Natural killer cell (primary cell): ENCODE measurements around the gene PRKG1. TPM values are rescaled to one million over a fixed set of nuclear protein-coding genes. Genes with fewer than 3 reads are reported as not detected.

Source experiments
- ATAC-seq, 3 donors: fragments of 150-1000 bp in 2 of 3; fragments of 200-7000 bp in 1 of 3; cut with Tn5 transposase; 1 replicate in 1 of 3; 2 replicates in 2 of 3; pipeline ENCODE4 v1.10.0; 2021; ENCODE audit warnings: mild to moderate bottlenecking in 2 of 3, moderate library complexity in 2 of 3
- DNase-seq, 2 donors: peaks; one replicate each; pipeline versions ENCODE4 v3.0.0 to v3.0.0-alpha.2; 2013 to 2021; ENCODE audit warnings: mixed read lengths in 1 of 2
- H3K27ac ChIP-seq: one replicate; pipeline ENCODE4 v1.5.1; 2013; ENCODE audit warnings: mild to moderate bottlenecking, low read length
- H3K27me3 ChIP-seq: one replicate; pipeline ENCODE4 v1.6.1; 2013; ENCODE audit warnings: low read length; ENCODE audit not compliant: control insufficient read depth, insufficient read depth
- H3K36me3 ChIP-seq: one replicate; pipeline ENCODE4 v1.6.1; 2013; ENCODE audit warnings: low read length; ENCODE audit not compliant: control insufficient read depth, insufficient read depth
- H3K4me1 ChIP-seq: one replicate; pipeline ENCODE4 v1.6.1; 2013; ENCODE audit warnings: low read length; ENCODE audit not compliant: control insufficient read depth, insufficient read depth
- H3K4me3 ChIP-seq: one replicate; pipeline ENCODE4 v1.5.1; 2013; ENCODE audit warnings: low read length
- H3K9me3 ChIP-seq: one replicate; pipeline ENCODE4 v1.6.1; 2013; ENCODE audit warnings: low read length; ENCODE audit not compliant: control insufficient read depth, insufficient read depth
- H3K27ac Mint-ChIP-seq, 2 donors: one replicate each; pipeline ENCODE4 v1.8.0; 2022; ENCODE audit warnings: mild to moderate bottlenecking in 2 of 2, mixed read lengths in 2 of 2, moderate library complexity in 1 of 2
- H3K27me3 Mint-ChIP-seq, 2 donors: one replicate each; pipeline ENCODE4 v1.8.0; 2022; ENCODE audit warnings: low read depth in 2 of 2, mixed read lengths in 2 of 2
- H3K36me3 Mint-ChIP-seq: one replicate; pipeline ENCODE4 v1.8.0; 2022; ENCODE audit warnings: mixed read lengths
- H3K4me1 Mint-ChIP-seq, 2 donors: one replicate each; pipeline ENCODE4 v1.8.0; 2022; ENCODE audit warnings: mixed read lengths in 2 of 2
- H3K4me3 Mint-ChIP-seq: one replicate; pipeline ENCODE4 v1.8.0; 2022; ENCODE audit warnings: mild to moderate bottlenecking, moderate library complexity, mixed read lengths
- H3K9me3 Mint-ChIP-seq, 2 donors: one replicate each; pipeline ENCODE4 v1.8.0; 2022; ENCODE audit warnings: mixed read lengths in 2 of 2
- WGBS: methylation state at CpG from one replicate; pipeline ENCODE4 v1.1.7; 2013; ENCODE audit warnings: missing lambda C conversion rate; ENCODE audit not compliant: insufficient coverage; 5-methylcytosine and 5-hydroxymethylcytosine counted together
- intact Hi-C: fragments of 100-400 bp; cut with micrococcal nuclease; formaldehyde crosslinking; loops from one replicate; pipeline ENCODE4 v1.14.2; 2022
- total RNA-seq, 4 donors: library from RNA; stranded (reverse); fragments of 120-200 nt in 1 of 4; gene quantifications; one replicate each; pipeline versions ENCODE4 v1.2.3 to v1.2.4, GENCODE V29; 2013 to 2022
- TF ChIP-seq, protein P1 (sequence below): fragments of 200-600 bp; IDR thresholded peaks from one replicate; pipeline ENCODE4 v1.8.0; 2022; ENCODE audit warnings: antibody characterized with exemption

PRKG1 gene
- total RNA-seq, 3 donors from 2014 or later (not counting 1 experiment from before 2014, with no cell fraction given) = 0.23 to 0.41 (median 0.35) TPM

DNA sequence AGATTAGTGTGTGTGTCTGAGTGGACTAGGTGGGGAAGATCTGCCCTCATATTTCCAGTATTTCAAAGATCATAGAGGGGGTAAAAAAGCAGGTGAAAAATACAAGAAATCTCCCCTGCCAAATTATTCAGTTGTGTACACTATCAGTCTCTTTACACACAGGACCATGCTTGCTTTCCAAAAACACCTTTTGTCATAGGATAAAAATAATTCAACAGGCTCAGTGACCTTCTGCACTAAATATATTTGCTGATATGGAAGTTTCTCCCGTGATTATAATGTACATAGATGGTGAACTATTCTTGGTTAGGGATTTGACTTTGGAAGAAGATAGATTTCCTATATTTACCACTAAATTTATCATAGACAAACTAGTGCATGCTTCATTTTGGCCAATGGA lies 649.8 kb downstream of the PRKG1 start:
- DNase-seq (no peak), ATAC-seq (no peak)
- no CpG with 5 or more reads among the region's 1 CpG for WGBS
- Mint-ChIP-seq H3K4me3 (no peak overlapping the region), H3K36me3 (no peaks in the 10 kb centered on the region), H3K9me3 (no peaks in the 10 kb centered on the region), H3K4me1 (no peaks in the 10 kb centered on the region), H3K27ac (no peak overlapping the region), H3K27me3 (peaks cover 4 to 8% of the 10 kb centered on the region in 2 donors)
- Histone ChIP-seq H3K4me3 (no peak overlapping the region), H3K27ac (no peak overlapping the region), H3K27me3 (no peaks in the 10 kb centered on the region), H3K4me1 (no peaks in the 10 kb centered on the region), H3K9me3 (no peaks in the 10 kb centered on the region), H3K36me3 (no peaks in the 10 kb centered on the region)
- intact Hi-C loops = no loop called here
- TF ChIP-seq, protein P1, sequence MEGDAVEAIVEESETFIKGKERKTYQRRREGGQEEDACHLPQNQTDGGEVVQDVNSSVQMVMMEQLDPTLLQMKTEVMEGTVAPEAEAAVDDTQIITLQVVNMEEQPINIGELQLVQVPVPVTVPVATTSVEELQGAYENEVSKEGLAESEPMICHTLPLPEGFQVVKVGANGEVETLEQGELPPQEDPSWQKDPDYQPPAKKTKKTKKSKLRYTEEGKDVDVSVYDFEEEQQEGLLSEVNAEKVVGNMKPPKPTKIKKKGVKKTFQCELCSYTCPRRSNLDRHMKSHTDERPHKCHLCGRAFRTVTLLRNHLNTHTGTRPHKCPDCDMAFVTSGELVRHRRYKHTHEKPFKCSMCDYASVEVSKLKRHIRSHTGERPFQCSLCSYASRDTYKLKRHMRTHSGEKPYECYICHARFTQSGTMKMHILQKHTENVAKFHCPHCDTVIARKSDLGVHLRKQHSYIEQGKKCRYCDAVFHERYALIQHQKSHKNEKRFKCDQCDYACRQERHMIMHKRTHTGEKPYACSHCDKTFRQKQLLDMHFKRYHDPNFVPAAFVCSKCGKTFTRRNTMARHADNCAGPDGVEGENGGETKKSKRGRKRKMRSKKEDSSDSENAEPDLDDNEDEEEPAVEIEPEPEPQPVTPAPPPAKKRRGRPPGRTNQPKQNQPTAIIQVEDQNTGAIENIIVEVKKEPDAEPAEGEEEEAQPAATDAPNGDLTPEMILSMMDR = no peak

DNA sequence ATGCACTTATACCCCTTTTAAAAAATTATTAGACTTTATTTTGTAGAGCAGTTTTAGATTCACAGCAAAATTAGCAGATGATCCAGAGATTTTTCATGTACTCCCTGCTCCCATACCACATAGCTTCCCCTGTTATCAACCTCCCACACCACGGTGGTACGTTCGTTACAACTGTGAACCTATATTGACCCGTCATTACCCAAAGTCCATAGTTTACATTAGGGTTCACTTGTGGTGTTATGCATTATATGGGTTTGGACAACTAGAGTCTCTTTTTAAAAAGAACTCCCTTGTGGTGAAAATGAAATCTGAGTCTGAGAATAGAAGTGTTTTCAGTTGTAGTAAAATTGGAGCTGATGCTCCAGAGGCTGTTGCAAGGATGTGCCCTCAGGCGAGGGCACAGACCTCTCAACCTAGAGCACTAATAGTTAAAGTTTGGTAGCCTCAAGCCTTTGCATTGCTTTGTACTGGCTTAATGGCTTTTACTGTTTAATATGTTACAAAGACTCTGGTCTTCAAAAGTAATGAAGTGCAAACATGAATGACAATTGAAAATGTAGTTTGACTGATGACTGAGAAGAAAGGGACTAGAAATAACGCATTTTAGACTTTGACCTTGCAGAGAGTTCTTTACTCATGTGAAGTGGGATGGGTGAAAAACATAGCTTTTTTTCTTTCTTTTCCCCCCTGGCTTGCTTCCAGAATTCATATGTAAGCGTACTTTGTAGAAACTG lies 655.7 kb downstream of the PRKG1 start:
- Histone ChIP-seq H3K4me3 (no peak overlapping the region), H3K27ac (no peak overlapping the region), H3K9me3 (no peaks in the 10 kb centered on the region), H3K4me1 (no peaks in the 10 kb centered on the region), H3K36me3 (no peaks in the 10 kb centered on the region), H3K27me3 (no peaks in the 10 kb centered on the region)
- WGBS = 93% methylated on average over 3 of the region's 7 CpGs
- Mint-ChIP-seq H3K27ac (no peak overlapping the region), H3K27me3 (peaks cover 2 to 4% of the 10 kb centered on the region in 2 donors), H3K4me3 (no peak overlapping the region), H3K9me3 (no peaks in the 10 kb centered on the region), H3K4me1 (no peaks in the 10 kb centered on the region), H3K36me3 (no peaks in the 10 kb centered on the region)
- no peak for DNase-seq
- TF ChIP-seq, protein P1 = no peak
- intact Hi-C loops = no loop called here
- ATAC-seq = no peak

DNA sequence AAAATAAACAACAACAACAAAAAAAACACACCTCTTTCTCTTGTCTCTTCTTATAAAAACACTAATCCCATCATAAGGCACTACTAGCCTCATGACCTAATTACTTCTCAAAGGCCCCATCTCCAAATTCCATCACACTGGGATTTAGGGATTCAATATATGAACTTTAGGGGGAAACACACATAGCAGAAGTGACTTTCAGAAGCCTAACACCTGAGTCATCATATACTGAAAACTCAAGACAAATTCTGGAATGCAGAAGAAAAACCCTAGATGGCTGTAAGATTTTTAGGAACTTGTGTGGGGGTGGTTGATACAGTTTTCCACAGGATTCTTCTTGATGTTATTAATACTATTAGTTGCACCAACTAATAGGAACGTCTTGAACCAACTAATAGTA lies 658.8 kb downstream of the PRKG1 start:
- DNase-seq = no peak
- intact Hi-C loops = no loop called here
- Histone ChIP-seq H3K9me3 (no peaks in the 10 kb centered on the region), H3K4me3 (no peak overlapping the region), H3K27ac (no peak overlapping the region), H3K27me3 (no peaks in the 10 kb centered on the region), H3K4me1 (no peaks in the 10 kb centered on the region), H3K36me3 (no peaks in the 10 kb centered on the region)
- Mint-ChIP-seq H3K36me3 (no peaks in the 10 kb centered on the region), H3K9me3 (no peaks in the 10 kb centered on the region), H3K27ac (no peak overlapping the region), H3K27me3 (peaks cover 0 to under 1% of the 10 kb centered on the region in 2 donors), H3K4me1 (no peaks in the 10 kb centered on the region), H3K4me3 (no peak overlapping the region)
- ATAC-seq = no peak
- whole genome bisulfite sequencing = no CpG with 5 or more reads among the region's 1 CpG
- TF ChIP-seq, protein P1 = no peak

DNA sequence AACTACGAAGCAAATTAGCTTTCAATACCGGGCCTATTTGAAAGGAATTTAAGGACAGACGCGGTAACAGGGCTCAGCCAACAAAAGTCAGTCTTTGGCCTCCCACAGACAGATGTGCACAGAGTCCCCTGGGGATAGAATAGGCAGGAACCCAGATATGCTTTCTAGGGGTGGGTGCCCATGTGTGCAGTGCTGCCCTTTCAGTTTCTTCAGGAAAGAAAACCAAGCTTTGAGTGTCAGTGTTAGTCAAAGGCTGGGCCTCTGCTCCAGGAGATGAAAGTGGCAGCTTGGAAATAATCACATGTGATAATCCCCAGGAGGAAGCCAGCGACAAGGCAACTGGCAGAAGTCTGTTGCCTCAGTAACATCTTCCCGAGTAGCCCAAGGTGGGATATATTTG lies 668.9 kb downstream of the PRKG1 start:
- no peak overlapping the region for H3K4me3 Mint-ChIP-seq
- no peaks in the 10 kb centered on the region for H3K9me3 ChIP-seq
- H3K27ac ChIP-seq = no peak overlapping the region
- intact Hi-C loops = no loop called here
- H3K36me3 ChIP-seq = no peaks in the 10 kb centered on the region
- H3K9me3 Mint-ChIP-seq = no peaks in the 10 kb centered on the region
- TF ChIP-seq, protein P1 = no peak
- 88% methylated on average over 6 of the region's 6 CpGs for WGBS
- H3K4me1 Mint-ChIP-seq = no peaks in the 10 kb centered on the region
- peaks cover 0 to 6% of the 10 kb centered on the region in 2 donors for H3K27me3 Mint-ChIP-seq
- ATAC-seq (no peak), DNase-seq (no peak)
- no peak overlapping the region for H3K27ac Mint-ChIP-seq
- no peaks in the 10 kb centered on the region for H3K27me3 ChIP-seq
- no peak overlapping the region for H3K4me3 ChIP-seq
- H3K4me1 ChIP-seq = no peaks in the 10 kb centered on the region
- H3K36me3 Mint-ChIP-seq = no peaks in the 10 kb centered on the region
